GM12878 (cell line): ENCODE data around the gene MAPKAP1. TPM values are rescaled to one million over a fixed set of nuclear protein-coding genes. Genes with fewer than 3 reads are reported as not detected.

Source experiments
- BMI1 ChIP-seq: fragments of 450-650 bp; IDR thresholded peaks from 2 replicates; pipeline ENCODE4 v1.6.1; 2016; ENCODE audit warnings: mild to moderate bottlenecking, moderate library complexity, borderline replicate concordance
- E2F8 ChIP-seq: fragments of 450-650 bp; IDR thresholded peaks from 2 replicates; pipeline ENCODE4 v1.6.1; 2018; ENCODE audit warnings: mild to moderate bottlenecking, low read depth, moderate library complexity; ENCODE audit not compliant: partially characterized antibody
- KAT2A ChIP-seq: conservative IDR thresholded peaks from 2 replicates; pipeline ENCODE4 v1.6.1; 2011; ENCODE audit warnings: low read depth, low read length; ENCODE audit not compliant: control insufficient read depth
- MYC ChIP-seq: IDR thresholded peaks from 2 replicates; pipeline ENCODE4 v1.6.1; 2011; ENCODE audit warnings: mild to moderate bottlenecking, low read length, moderate library complexity, inconsistent platforms; ENCODE audit not compliant: insufficient read depth, insufficient replicate concordance, insufficient read length, severe bottlenecking
- NR2C1 ChIP-seq: fragments of 450-650 bp; IDR thresholded peaks from 2 replicates; pipeline ENCODE4 v1.6.1; 2017; ENCODE audit warnings: antibody characterized with exemption, mild to moderate bottlenecking, moderate library complexity
- SREBF2 ChIP-seq: IDR thresholded peaks from 2 replicates; pipeline ENCODE4 v1.6.1; 2012; ENCODE audit warnings: mild to moderate bottlenecking, low read length
- SUZ12 ChIP-seq: fragments of 200-600 bp; sonication (generic); IDR thresholded peaks from one replicate; pipeline ENCODE4 v1.6.1; 2018; ENCODE audit warnings: antibody characterized with exemption, mild to moderate bottlenecking; ENCODE audit not compliant: unreplicated experiment
- ZNF207 ChIP-seq: fragments of 450-650 bp; IDR thresholded peaks from 2 replicates; pipeline ENCODE4 v1.6.1; 2014; ENCODE audit warnings: antibody characterized with exemption, mild to moderate bottlenecking, borderline replicate concordance
- ZNF384 ChIP-seq: IDR thresholded peaks from 2 replicates; pipeline ENCODE4 v1.6.1; 2012; ENCODE audit warnings: low read depth, mild to moderate bottlenecking, low read length, improper control_type of control experiment, borderline replicate concordance
- polyA plus RNA-seq, 11 experiments: library from polyadenylated mRNA; depleted of rRNA in 4 of 11; unstranded in 6 of 11; stranded (reverse) in 5 of 11; fragments of >200 nt; fragmentation: Nextera tagmentation in 4 of 11; fragmentation: Illumina TruSeq in 1 of 11; extraction: Ambion mirVana in 4 of 11; extraction: Trizol in 1 of 11; gene quantifications; 1 replicate in 1 of 11; 2 replicates in 10 of 11; pipeline versions ENCODE4 v1.2.1 to v1.2.3, GENCODE V29; 2011 to 2016; ENCODE audit warnings: inconsistent platforms in 2 of 11, missing spikeins in 2 of 11, low read depth in 1 of 11
- total RNA-seq, 4 experiments: library from RNA; depleted of rRNA in 3 of 4; stranded (reverse); fragments of >200 nt in 3 of 4; fragmentation: Illumina TruSeq in 1 of 4; extraction: Trizol in 1 of 4; gene quantifications; 2 replicates each; pipeline versions ENCODE4 v1.2.1 to v1.2.3, GENCODE V29; 2013 to 2021

The MAPKAP1 gene
- total and polyA plus RNA-seq, 10 of the 15 experiments (the other 5 are each of a cell fraction or from before 2014, with no cell fraction given): 5.1 to 188 (median 105) TPM

DNA sequence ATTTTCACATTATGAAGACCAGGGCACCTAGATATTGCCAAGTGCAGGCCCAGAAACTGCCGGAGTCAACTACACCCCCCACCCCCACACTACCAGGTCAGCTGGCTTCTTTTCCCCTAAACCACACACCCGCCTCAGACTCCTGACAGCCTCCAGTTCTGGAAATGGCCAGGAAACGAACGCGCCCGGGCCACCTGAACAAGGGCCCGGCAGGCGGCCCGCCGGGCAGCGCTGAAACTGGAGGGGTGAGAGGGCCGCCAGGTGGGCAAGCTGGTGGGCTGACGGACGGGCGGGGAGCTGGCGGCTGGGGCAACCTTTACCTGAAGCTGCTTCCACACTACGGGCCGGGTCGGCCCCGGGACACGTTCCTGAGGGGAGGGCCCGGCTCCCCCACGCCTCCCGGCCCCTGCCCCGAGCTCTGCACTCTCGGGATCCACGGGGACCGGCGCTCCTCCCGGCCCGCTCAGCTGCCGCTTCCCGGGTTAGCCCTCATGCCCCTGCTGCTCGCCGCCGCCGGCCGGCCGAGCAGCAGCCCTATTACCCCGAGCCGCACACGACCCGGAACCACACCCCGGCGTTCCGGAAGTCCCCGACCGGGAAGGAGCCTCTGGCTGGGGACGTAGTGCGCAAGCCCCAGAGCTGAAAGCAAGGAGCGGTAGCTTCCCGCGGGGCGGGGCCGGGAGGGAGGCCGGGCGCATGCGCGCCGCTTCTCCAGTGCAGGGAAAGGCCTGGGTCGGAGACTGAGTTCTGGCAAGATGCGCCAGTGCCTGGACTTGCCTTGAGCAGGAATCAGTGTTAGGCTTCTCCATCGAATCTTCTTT lies at the start of gene MAPKAP1 (continued):
- TF ChIP-seq ZNF207 (peak; percentile 63; the same call in 1 of the 2 replicates), KAT2A (no peak), NR2C1 (peak; percentile 98), ZNF384 (no peak), MYC (no peak), E2F8 (no peak), BMI1 (no peak), SREBF2 (no peak; the same call in 1 of the 2 replicates), SUZ12 (no peak)
